K562 (cell line): ENCODE data around the gene ZDHHC6. TPM values are rescaled to one million over a fixed set of nuclear protein-coding genes. Genes with fewer than 3 reads are reported as not detected.

Experiments used
- ARID4B ChIP-seq: sonication (generic); formaldehyde crosslinking; IDR thresholded peaks from 2 replicates; pipeline ENCODE4 v1.8.0; 2022; ENCODE audit warnings: mild to moderate bottlenecking, missing genetic modification reagents
- BRF1 ChIP-seq: IDR thresholded peaks from 3 replicates; pipeline ENCODE4 v1.6.1; 2011; ENCODE audit warnings: borderline replicate concordance, mild to moderate bottlenecking; ENCODE audit not compliant: insufficient read length; ENCODE audit errors: extremely low read depth
- CREB1 ChIP-seq, 2 experiments: sonication (generic) in 1 of 2; formaldehyde crosslinking in 1 of 2; IDR thresholded peaks; 2 replicates each; pipeline versions ENCODE4 v1.6.1 to v1.8.0; 2012 to 2022; ENCODE audit warnings: inconsistent platforms in 1 of 2, mild to moderate bottlenecking in 1 of 2, missing genetic modification reagents in 1 of 2, moderate library complexity in 1 of 2
- CREB3 ChIP-seq: fragments of 450-650 bp; conservative IDR thresholded peaks from 2 replicates; pipeline ENCODE4 v1.6.1; 2016; ENCODE audit warnings: missing genetic modification characterization, low read depth, mild to moderate bottlenecking, missing compliant biosample characterization, moderate library complexity
- CREB3L1 ChIP-seq: fragments of 450-650 bp; IDR thresholded peaks from 2 replicates; pipeline ENCODE4 v1.6.1; 2014; ENCODE audit warnings: low read depth, mild to moderate bottlenecking, moderate library complexity, borderline replicate concordance
- E2F5 ChIP-seq: sonication (generic); formaldehyde crosslinking; IDR thresholded peaks from 2 replicates; pipeline ENCODE4 v1.8.0; 2022; ENCODE audit warnings: mild to moderate bottlenecking, missing genetic modification reagents
- EP400 ChIP-seq: fragments of 450-650 bp; IDR thresholded peaks from 2 replicates; pipeline ENCODE4 v1.6.1; 2017; ENCODE audit warnings: antibody characterized with exemption, mild to moderate bottlenecking, moderate library complexity
- HDGF ChIP-seq: fragments of 450-650 bp; IDR thresholded peaks from 2 replicates; pipeline ENCODE4 v1.6.1; 2016
- LEF1 ChIP-seq: fragments of 450-650 bp; IDR thresholded peaks from 2 replicates; pipeline ENCODE4 v1.6.1; 2016; ENCODE audit warnings: mild to moderate bottlenecking
- NELFE ChIP-seq: IDR thresholded peaks from 2 replicates; pipeline ENCODE4 v1.6.1; 2011; ENCODE audit warnings: mild to moderate bottlenecking; ENCODE audit not compliant: insufficient read depth, insufficient read length
- NRF1 ChIP-seq, 2 experiments: fragments of 450-650 bp; IDR thresholded peaks in 1 of 2; conservative IDR thresholded peaks in 1 of 2; 2 replicates each; pipeline ENCODE4 v1.6.1; 2014; ENCODE audit warnings: mild to moderate bottlenecking in 2 of 2
- RNF2 ChIP-seq: sonication (generic); IDR thresholded peaks from 2 replicates; pipeline ENCODE4 v1.6.1; 2016
- SIX5 ChIP-seq, 2 experiments: IDR thresholded peaks; 2 replicates each; pipeline ENCODE4 v1.6.1; 2011; ENCODE audit warnings: low read length in 2 of 2, borderline replicate concordance in 1 of 2, low read depth in 1 of 2, mild to moderate bottlenecking in 1 of 2, moderate library complexity in 1 of 2; ENCODE audit not compliant: insufficient read depth in 1 of 2
- TAF1 ChIP-seq: IDR thresholded peaks from 2 replicates; pipeline ENCODE4 v1.6.1; 2011; ENCODE audit warnings: mild to moderate bottlenecking, low read length, moderate library complexity; ENCODE audit not compliant: insufficient read depth, control insufficient read depth, severe bottlenecking; ENCODE audit errors: extremely low read depth
- TBP ChIP-seq: optimal IDR thresholded peaks from 2 replicates; pipeline ENCODE3; 2011; ENCODE audit warnings: low read depth, low read length, improper control_type of control experiment
- THAP7 ChIP-seq: fragments of 250-450 bp; sonication (Bioruptor Pico); IDR thresholded peaks from 2 replicates; pipeline ENCODE4 v1.5.0; 2021
- ZNF561 ChIP-seq: fragments of 450-650 bp; formaldehyde crosslinking; conservative IDR thresholded peaks from 2 replicates; pipeline ENCODE4 v1.4.0; 2020; ENCODE audit warnings: mild to moderate bottlenecking, moderate library complexity
- ZSCAN32 ChIP-seq: fragments of 450-650 bp; formaldehyde crosslinking; IDR thresholded peaks from 2 replicates; pipeline ENCODE4 v1.4.0; 2020; ENCODE audit warnings: mild to moderate bottlenecking, moderate library complexity
- polyA plus RNA-seq, 8 experiments: library from polyadenylated mRNA; depleted of rRNA in 4 of 8; stranded (reverse) in 5 of 8; unstranded in 3 of 8; fragments of >200 nt; fragmentation: Nextera tagmentation in 2 of 8; fragmentation: Illumina TruSeq in 1 of 8; extraction: Ambion mirVana in 2 of 8; extraction: Trizol in 1 of 8; gene quantifications; 2 replicates each; pipeline versions ENCODE4 v1.2.1 to v1.2.3, GENCODE V29; 2011 to 2014; ENCODE audit warnings: inconsistent platforms in 1 of 8, missing spikeins in 1 of 8
- total RNA-seq, 7 experiments: library from RNA; depleted of rRNA in 6 of 7; stranded (reverse); fragments of >200 nt in 6 of 7; fragmentation: Illumina TruSeq in 2 of 7; extraction: Trizol in 2 of 7; gene quantifications; 2 replicates each; pipeline versions ENCODE4 v1.2.1 to v1.2.3, GENCODE V29; 2011 to 2021; ENCODE audit warnings: low replicate concordance in 1 of 7

The ZDHHC6 gene
- total and polyA plus RNA-seq, 9 of the 15 experiments (the other 6 are each of a cell fraction or from before 2014, with no cell fraction given): 13.6 to 30.5 (median 21.5) TPM

GRCh38 chr10:112446855-112447619, at the start of gene ZDHHC6, which contains the start of gene VTI1A (continued):
- no peak for TF ChIP-seq CREB3L1
- peak; percentile 33; the same call in 1 of the 2 replicates for TF ChIP-seq CREB1 (IDR thresholded peaks at IDR 0.05)
- peak; percentile 37; the same call in 1 of the 2 replicates for TF ChIP-seq CREB1 (CRISPR knock-in tag; IDR thresholded peaks at IDR 0.05)
- TF ChIP-seq LEF1: peak; percentile 60; the same call in 1 of the 2 replicates
- peak; percentile 56 for TF ChIP-seq TBP
- peak; percentile 86 for TF ChIP-seq EP400
- TF ChIP-seq ZSCAN32 (CRISPR knock-in tag): no peak
- 0 out of 2 replicates have a peak, but pooled peaks have one; percentile 58 for TF ChIP-seq CREB3 (tag)
- peak; percentile 87 to 90 for TF ChIP-seq NRF1 (conservative IDR thresholded peaks at IDR 0.05 in 1 of 2, IDR thresholded peaks at IDR 0.05 in 1 of 2)
- no peak for TF ChIP-seq BRF1
- no peak for TF ChIP-seq ARID4B (CRISPR knock-in tag)
- no peak for TF ChIP-seq E2F5 (CRISPR knock-in tag)
- TF ChIP-seq THAP7 (CRISPR knock-in tag): peak; percentile 30; the same call in 1 of the 2 replicates
- no peak for TF ChIP-seq SIX5 (IDR thresholded peaks at IDR 0.05; ENCODE audit: borderline replicate concordance in 1 of 2, insufficient read depth in 1 of 2, low read depth in 1 of 2, low read length in 2 of 2)
- TF ChIP-seq HDGF: no peak
- TF ChIP-seq ZNF561: no peak
- TF ChIP-seq TAF1: peak; percentile 75
- no peak for TF ChIP-seq NELFE
- 0 out of 2 replicates have a peak, but pooled peaks have one; percentile 30 for TF ChIP-seq RNF2
